HepG2 (cell line): ENCODE measurements around the gene CAMTA1. TPM values are rescaled to one million over a fixed set of nuclear protein-coding genes. Genes with fewer than 3 reads are reported as not detected.
A peak's percentile ranks its signal among the peaks of the same experiment; 100 is the strongest.

Experiments used
- ATM ChIP-seq: fragments of 450-650 bp; IDR thresholded peaks from 2 replicates; pipeline ENCODE4 v1.7.1; 2017; ENCODE audit warnings: mild to moderate bottlenecking, borderline replicate concordance
- ETV5 ChIP-seq: IDR thresholded peaks from 2 replicates; pipeline ENCODE4 v1.6.1; 2018; ENCODE audit warnings: missing biosample characterization, missing genetic modification reagents, inconsistent platforms, borderline replicate concordance
- FOXA3 ChIP-seq: IDR thresholded peaks from 2 replicates; pipeline ENCODE4 v1.6.1; 2016; ENCODE audit warnings: missing genetic modification reagents, missing compliant biosample characterization
- IRX3 ChIP-seq: sonication (generic); formaldehyde crosslinking; IDR thresholded peaks from 2 replicates; pipeline ENCODE4 v1.8.1; 2023; ENCODE audit warnings: mild to moderate bottlenecking, low read depth, missing genetic modification reagents, borderline replicate concordance
- KDM6A ChIP-seq: IDR thresholded peaks from 2 replicates; pipeline ENCODE4 v1.6.1; 2016; ENCODE audit warnings: low read depth
- KLF13 ChIP-seq: sonication (generic); formaldehyde crosslinking; IDR thresholded peaks from 2 replicates; pipeline ENCODE4 v1.4.0; 2020; ENCODE audit warnings: mild to moderate bottlenecking, missing genetic modification reagents
- NR2F6 ChIP-seq, 2 experiments: IDR thresholded peaks; 2 replicates each; pipeline ENCODE4 v1.6.1; 2016; ENCODE audit warnings: antibody characterized with exemption in 1 of 2, mild to moderate bottlenecking in 1 of 2
- PCBP2 ChIP-seq: fragments of 200-400 bp; formaldehyde crosslinking; optimal IDR thresholded peaks from 2 replicates; pipeline ENCODE3; 2018; ENCODE audit warnings: low read length, low read depth; ENCODE audit not compliant: poor library complexity, severe bottlenecking
- POLR2AphosphoS5 ChIP-seq: IDR thresholded peaks from 2 replicates; pipeline ENCODE4 v1.6.1; 2012; ENCODE audit warnings: low read depth, low read length
- RARA ChIP-seq: IDR thresholded peaks from 2 replicates; pipeline ENCODE4 v1.6.1; 2016; ENCODE audit warnings: missing genetic modification reagents, missing compliant biosample characterization
- RBM39 ChIP-seq: fragments of 200-400 bp; formaldehyde crosslinking; IDR thresholded peaks from one replicate; pipeline ENCODE4 v1.6.1; 2018; ENCODE audit warnings: antibody characterized with exemption, mild to moderate bottlenecking, low read depth, low read length; ENCODE audit not compliant: poor library complexity, severe bottlenecking
- SMAD9 ChIP-seq: sonication (generic); formaldehyde crosslinking; IDR thresholded peaks from 2 replicates; pipeline ENCODE4 v1.5.1; 2020; ENCODE audit warnings: mild to moderate bottlenecking, missing genetic modification reagents
- SNAPC2 ChIP-seq: sonication (generic); formaldehyde crosslinking; IDR thresholded peaks from 2 replicates; pipeline ENCODE4 v1.8.1; 2022; ENCODE audit warnings: mild to moderate bottlenecking, missing genetic modification reagents
- SSRP1 ChIP-seq: IDR thresholded peaks from 2 replicates; pipeline ENCODE4 v1.6.1; 2016; ENCODE audit warnings: control low read depth
- TEAD3 ChIP-seq: optimal IDR thresholded peaks from 2 replicates; pipeline ENCODE3; 2016; ENCODE audit warnings: borderline replicate concordance
- XRCC5 ChIP-seq: fragments of 200-400 bp; formaldehyde crosslinking; optimal IDR thresholded peaks from 2 replicates; pipeline ENCODE3; 2017; ENCODE audit warnings: mild to moderate bottlenecking, low read length
- ZNF44 ChIP-seq: sonication (generic); formaldehyde crosslinking; IDR thresholded peaks from 2 replicates; pipeline ENCODE4 v1.5.1; 2020; ENCODE audit warnings: mild to moderate bottlenecking, missing genetic modification reagents
- ZNF567 ChIP-seq: sonication (generic); formaldehyde crosslinking; IDR thresholded peaks from 2 replicates; pipeline ENCODE4 v1.8.1; 2023; ENCODE audit warnings: mild to moderate bottlenecking, missing genetic modification reagents, borderline replicate concordance
- ZNF598 ChIP-seq: sonication (generic); formaldehyde crosslinking; IDR thresholded peaks from 2 replicates; pipeline ENCODE4 v1.5.1; 2020; ENCODE audit warnings: mild to moderate bottlenecking, missing genetic modification reagents, borderline replicate concordance
- ZNF607 ChIP-seq: sonication (generic); formaldehyde crosslinking; IDR thresholded peaks from 2 replicates; pipeline ENCODE4 v1.5.1; 2020; ENCODE audit warnings: missing genetic modification reagents, mild to moderate bottlenecking, borderline replicate concordance
- ZNF652 ChIP-seq: IDR thresholded peaks from 2 replicates; pipeline ENCODE4 v1.6.1; 2016; ENCODE audit warnings: low read depth, borderline replicate concordance
- polyA plus RNA-seq, 8 experiments: library from polyadenylated mRNA; depleted of rRNA in 3 of 8; stranded (reverse) in 7 of 8; unstranded in 1 of 8; fragments of >200 nt; fragmentation: Illumina TruSeq in 4 of 8; extraction: Trizol in 4 of 8; gene quantifications; 2 replicates each; pipeline versions ENCODE4 v1.2.1 to v1.2.3, GENCODE V29; 2011 to 2016; ENCODE audit warnings: low read depth in 4 of 8, missing spikeins in 1 of 8, mixed read lengths in 1 of 8; ENCODE audit not compliant: insufficient read depth in 1 of 8
- total RNA-seq, 5 experiments: library from RNA; depleted of rRNA; stranded (reverse); fragments of >200 nt; fragmentation: Illumina TruSeq; extraction: Trizol; gene quantifications; 2 replicates each; pipeline ENCODE4 v1.2.3, GENCODE V29; 2016; ENCODE audit warnings: low read depth in 1 of 5
- TF ChIP-seq, protein P1 (sequence below): sonication (generic); formaldehyde crosslinking; IDR thresholded peaks from 2 replicates; pipeline ENCODE4 v1.8.1; 2023; ENCODE audit warnings: mild to moderate bottlenecking, inconsistent platforms, moderate library complexity, missing genetic modification reagents, borderline replicate concordance
- TF ChIP-seq, protein P2 (sequence below): sonication (generic); formaldehyde crosslinking; IDR thresholded peaks from 2 replicates; pipeline ENCODE4 v1.5.1; 2020; ENCODE audit warnings: missing genetic modification reagents, mild to moderate bottlenecking, borderline replicate concordance
- TF ChIP-seq, protein P3 (sequence below): sonication (generic); formaldehyde crosslinking; IDR thresholded peaks from 2 replicates; pipeline ENCODE4 v1.4.0; 2020; ENCODE audit warnings: missing genetic modification reagents
- TF ChIP-seq, protein P4 (sequence below): sonication (generic); formaldehyde crosslinking; IDR thresholded peaks from 2 replicates; pipeline ENCODE4 v1.4.0; 2020; ENCODE audit warnings: mild to moderate bottlenecking, missing genetic modification reagents
- TF ChIP-seq, protein P5 (sequence below): sonication (generic); formaldehyde crosslinking; IDR thresholded peaks from 2 replicates; pipeline ENCODE4 v1.4.0; 2020; ENCODE audit warnings: missing genetic modification reagents, borderline replicate concordance

Gene CAMTA1
- total and polyA plus RNA-seq, 2 of the 13 experiments (the other 11 are each of a cell fraction or from before 2014, with no cell fraction given), result 25.0 to 36.4 TPM

DNA sequence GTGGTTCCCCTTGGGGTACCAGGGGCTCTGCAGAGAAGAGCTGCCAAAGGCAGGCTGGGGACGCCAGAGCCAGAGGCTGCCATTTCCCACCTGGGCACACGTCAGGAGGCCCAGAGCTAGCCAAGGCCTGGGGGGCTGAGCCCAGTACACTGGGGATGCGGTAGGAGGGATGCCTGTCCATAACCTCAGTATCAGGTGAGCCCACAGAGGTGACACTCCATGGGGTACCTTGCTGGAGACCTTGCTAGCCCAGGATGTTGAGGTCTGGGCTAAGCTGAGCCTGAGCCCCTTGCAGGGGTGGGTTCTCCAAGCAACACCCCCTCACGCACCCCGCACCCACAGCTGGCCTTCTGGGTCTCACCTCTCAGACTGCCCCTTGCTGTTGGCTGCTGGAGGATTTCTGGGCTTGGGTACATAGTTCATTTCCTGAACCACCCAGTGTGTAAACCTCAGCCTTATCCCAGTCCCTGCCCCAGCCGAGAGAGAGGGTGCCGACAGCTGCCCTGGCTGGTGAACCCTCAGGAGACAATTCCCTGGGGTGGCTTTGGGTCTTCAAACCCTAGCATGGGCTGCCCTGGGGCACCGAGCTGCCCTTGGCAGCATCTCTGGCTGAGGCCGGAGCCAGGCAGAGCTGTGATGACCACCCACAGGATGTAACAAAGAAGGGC lies 893.4 kb downstream of the CAMTA1 start (continued):
- TF ChIP-seq PCBP2 (no peak), ATM (no peak), IRX3 (CRISPR knock-in tag) (no peak), SSRP1 (CRISPR knock-in tag) (no peak), SNAPC2 (CRISPR knock-in tag) (no peak), NR2F6 (IDR thresholded peaks at IDR 0.05) (0 out of 2 replicates have a peak, but pooled peaks have one; percentile 35), NR2F6 (CRISPR knock-in tag; IDR thresholded peaks at IDR 0.05) (peak; percentile 70), ZNF607 (CRISPR knock-in tag) (no peak), POLR2AphosphoS5 (peak; percentile 75), RARA (peak; percentile 72), ZNF652 (no peak), KLF13 (CRISPR knock-in tag) (no peak), TEAD3 (CRISPR knock-in tag) (no peak), ZNF598 (CRISPR knock-in tag) (no peak), ETV5 (peak; percentile 87), ZNF44 (no peak), XRCC5 (no peak), ZNF567 (CRISPR knock-in tag) (no peak), FOXA3 (CRISPR knock-in tag) (peak; percentile 53; the same call in 1 of the 2 replicates), SMAD9 (CRISPR knock-in tag) (no peak), RBM39 (no peak), KDM6A (CRISPR knock-in tag) (peak; percentile 74)
- TF ChIP-seq, protein P1, sequence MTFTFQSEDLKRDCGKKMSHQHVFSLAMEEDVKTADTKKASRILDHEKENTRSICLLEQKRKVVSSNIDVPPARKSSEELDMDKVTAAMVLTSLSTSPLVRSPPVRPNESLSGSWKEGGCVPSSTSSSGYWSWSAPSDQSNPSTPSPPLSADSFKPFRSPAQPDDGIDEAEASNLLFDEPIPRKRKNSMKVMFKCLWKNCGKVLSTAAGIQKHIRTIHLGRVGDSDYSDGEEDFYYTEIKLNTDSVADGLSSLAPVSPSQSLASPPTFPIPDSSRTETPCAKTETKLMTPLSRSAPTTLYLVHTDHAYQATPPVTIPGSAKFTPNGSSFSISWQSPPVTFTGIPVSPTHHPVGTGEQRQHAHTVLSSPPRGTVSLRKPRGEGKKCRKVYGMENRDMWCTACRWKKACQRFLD (CRISPR knock-in tag), result no peak
- TF ChIP-seq, protein P2, sequence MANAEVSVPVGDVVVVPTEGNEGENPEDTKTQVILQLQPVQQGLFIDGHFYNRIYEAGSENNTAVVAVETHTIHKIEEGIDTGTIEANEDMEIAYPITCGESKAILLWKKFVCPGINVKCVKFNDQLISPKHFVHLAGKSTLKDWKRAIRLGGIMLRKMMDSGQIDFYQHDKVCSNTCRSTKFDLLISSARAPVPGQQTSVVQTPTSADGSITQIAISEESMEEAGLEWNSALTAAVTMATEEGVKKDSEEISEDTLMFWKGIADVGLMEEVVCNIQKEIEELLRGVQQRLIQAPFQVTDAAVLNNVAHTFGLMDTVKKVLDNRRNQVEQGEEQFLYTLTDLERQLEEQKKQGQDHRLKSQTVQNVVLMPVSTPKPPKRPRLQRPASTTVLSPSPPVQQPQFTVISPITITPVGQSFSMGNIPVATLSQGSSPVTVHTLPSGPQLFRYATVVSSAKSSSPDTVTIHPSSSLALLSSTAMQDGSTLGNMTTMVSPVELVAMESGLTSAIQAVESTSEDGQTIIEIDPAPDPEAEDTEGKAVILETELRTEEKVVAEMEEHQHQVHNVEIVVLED (CRISPR knock-in tag), result no peak
- TF ChIP-seq, protein P3, sequence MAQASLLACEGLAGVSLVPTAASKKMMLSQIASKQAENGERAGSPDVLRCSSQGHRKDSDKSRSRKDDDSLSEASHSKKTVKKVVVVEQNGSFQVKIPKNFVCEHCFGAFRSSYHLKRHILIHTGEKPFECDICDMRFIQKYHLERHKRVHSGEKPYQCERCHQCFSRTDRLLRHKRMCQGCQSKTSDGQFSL (CRISPR knock-in tag), result no peak
- TF ChIP-seq, protein P4, sequence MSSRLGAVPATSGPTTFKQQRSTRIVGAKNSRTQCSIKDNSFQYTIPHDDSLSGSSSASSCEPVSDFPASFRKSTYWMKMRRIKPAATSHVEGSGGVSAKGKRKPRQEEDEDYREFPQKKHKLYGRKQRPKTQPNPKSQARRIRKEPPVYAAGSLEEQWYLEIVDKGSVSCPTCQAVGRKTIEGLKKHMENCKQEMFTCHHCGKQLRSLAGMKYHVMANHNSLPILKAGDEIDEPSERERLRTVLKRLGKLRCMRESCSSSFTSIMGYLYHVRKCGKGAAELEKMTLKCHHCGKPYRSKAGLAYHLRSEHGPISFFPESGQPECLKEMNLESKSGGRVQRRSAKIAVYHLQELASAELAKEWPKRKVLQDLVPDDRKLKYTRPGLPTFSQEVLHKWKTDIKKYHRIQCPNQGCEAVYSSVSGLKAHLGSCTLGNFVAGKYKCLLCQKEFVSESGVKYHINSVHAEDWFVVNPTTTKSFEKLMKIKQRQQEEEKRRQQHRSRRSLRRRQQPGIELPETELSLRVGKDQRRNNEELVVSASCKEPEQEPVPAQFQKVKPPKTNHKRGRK (CRISPR knock-in tag), result no peak
- TF ChIP-seq, protein P5, sequence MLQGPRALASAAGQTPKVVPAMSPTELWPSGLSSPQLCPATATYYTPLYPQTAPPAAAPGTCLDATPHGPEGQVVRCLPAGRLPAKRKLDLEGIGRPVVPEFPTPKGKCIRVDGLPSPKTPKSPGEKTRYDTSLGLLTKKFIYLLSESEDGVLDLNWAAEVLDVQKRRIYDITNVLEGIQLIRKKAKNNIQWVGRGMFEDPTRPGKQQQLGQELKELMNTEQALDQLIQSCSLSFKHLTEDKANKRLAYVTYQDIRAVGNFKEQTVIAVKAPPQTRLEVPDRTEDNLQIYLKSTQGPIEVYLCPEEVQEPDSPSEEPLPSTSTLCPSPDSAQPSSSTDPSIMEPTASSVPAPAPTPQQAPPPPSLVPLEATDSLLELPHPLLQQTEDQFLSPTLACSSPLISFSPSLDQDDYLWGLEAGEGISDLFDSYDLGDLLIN (CRISPR knock-in tag), result no peak
